Left kidney (tissue), 2 donors: ENCODE data around the gene SLC25A19. TPM values are rescaled to one million over a fixed set of nuclear protein-coding genes. Genes with fewer than 3 reads are reported as not detected.
"Not testable (repeated sequence)": the region's sequence is repeated elsewhere in the genome, so short reads cannot be mapped to it uniquely, and the experiment has no call there.

Source experiments
- DNase-seq: peaks from one replicate; pipeline ENCODE4 v3.0.0-alpha.2; 2013
- polyA plus RNA-seq: library from polyadenylated mRNA; unstranded; fragments of 120-200 nt; gene quantifications from one replicate; pipeline ENCODE4 v1.2.1, GENCODE V29; 2013; ENCODE audit not compliant: insufficient read length

SLC25A19 gene
- polyA plus RNA-seq, 1 donor: 7.2 TPM

DNA sequence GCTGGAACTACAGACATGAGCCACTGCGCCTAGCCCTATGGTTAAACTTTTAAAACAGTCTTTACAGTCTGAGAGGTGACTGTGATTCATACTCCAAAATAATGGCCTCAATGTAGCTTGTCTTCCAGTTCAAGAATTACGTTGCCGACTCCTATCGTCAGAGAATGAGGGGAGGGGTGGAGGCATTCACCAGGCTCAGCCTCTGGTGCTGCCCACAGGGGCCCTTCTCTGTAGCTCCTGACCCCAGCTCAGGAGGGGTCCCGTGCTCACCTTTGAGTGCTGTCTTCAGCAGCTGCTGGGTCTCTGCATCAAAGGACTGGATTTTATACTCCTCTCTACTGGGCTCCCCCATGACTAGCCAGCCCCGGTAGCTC is 19.4 kb downstream of the SLC25A19 start:
- DNase-seq: no peak

DNA sequence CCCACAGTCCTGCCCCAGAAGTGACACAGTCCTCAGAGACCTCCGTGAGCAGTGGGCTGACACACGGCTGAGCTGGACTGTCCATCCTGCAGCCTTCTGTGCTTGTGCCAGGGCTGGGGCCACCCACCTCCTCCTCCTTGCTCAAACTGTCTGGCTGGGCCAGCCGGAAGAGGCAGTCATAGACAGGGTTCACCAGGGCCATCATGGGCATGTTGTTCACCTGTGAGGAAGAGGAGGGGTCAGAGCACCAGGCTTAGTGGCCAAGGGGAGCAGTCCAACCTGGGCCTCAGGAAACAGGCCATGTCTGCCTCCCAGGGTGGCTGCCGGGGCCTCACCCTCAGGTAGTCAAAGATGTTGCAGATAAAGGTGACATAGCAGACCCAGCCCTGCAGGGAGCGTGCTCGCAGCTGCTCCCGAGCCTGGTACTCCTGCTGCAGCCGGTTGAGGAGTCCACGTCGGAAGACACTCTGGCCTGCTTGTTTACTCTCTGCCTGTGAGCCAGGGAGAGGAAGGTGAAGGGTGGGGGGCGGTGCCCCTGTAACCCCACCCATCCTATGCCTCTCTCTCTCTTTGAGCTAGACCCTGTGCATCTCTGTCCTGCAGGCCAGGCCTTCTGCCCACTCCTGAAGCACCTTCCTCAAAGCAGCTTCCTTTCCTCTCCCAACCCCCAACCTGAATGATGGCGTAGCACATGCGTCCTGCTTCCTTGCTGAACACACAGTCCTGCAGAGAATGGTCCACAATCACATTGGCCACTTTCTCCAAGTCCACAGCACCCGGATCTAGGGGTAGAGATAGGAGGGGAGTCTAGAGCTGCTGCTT is 21.6 kb downstream of the SLC25A19 start:
- DNase-seq: no peak

DNA sequence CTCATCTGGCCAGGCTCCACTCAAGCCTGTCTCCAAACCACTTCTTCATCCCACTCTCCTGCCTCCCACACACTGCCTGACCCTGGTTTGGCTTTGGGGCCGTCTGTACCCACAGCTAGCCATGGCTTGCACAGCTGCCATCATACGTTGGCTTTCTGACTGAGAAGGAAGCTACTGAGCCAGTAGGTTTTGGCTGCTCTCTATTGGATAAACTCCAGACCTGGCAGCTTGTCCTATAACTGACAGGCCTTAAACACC is 22.2 kb downstream of the SLC25A19 start:
- DNase-seq: no peak

DNA sequence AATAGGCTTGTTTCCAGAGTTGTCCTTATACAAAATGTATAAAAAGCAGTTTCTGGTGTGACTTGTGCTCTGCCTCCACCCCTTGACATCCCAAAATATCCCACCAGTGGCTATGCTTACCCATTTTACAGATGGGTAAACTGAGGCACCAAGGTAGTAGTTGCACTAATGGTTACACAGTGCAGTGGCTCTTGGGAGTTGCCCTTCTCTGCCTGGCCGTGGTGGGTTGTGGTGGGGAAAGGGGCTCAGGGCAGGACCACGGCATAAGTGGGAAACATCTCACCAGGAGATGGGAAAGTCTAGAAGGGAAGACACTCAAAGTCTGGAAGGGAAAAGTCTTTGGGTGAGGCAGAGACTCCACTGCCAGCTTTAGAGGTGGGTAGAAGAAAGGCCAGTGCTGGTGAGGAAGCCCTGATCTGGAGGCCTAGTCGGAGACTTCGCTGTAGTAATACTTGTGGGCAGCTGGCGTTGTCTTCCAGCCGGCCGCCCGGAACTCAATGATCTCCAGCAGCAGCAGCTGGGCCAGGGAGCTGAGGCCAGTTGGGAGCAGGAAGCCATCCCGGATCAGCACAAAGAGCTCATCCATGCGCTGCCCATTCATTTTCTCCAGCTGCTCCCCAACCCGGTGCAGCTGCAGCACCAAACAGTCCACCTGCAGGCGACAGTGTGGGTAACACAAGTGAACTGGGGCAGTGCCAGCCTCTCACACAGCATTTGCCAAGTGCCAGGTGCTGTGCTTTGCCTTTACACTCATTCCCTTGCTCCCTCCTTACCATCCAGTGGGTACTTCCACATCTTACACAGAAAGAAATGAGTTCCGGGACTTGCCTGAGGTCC is 22.7 kb downstream of the SLC25A19 start:
- no peak for DNase-seq

DNA sequence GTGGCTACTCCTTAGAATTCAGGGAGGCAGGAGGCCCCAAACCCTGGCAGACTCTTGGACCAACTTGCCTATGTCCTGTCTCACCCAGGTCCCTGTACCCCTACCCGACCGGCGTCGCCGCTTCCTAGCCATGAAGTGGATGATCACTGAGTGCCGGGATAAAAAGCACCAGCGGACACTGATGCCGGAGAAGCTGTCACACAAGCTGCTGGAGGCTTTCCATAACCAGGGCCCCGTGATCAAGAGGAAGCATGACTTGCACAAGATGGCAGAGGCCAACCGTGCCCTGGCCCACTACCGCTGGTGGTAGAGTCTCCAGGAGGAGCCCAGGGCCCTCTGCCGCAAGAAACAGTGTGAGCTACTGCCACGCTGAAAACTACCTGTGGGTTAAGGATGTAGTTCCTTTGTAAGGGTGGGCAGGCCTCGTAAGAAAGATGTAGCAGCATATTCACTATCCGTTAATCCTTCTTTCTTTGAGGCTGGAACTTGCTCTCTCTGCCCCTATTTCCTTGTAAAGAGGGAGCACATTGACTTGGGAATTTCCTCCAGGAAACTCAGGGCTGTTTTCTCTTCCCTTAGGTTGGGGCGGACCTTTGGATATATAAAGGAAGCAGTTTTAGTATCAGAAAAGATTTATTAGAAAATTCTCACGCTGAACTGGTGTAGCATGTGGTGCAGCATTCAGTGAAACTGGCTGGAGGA is 23.5 kb downstream of the SLC25A19 start:
- no peak for DNase-seq

DNA sequence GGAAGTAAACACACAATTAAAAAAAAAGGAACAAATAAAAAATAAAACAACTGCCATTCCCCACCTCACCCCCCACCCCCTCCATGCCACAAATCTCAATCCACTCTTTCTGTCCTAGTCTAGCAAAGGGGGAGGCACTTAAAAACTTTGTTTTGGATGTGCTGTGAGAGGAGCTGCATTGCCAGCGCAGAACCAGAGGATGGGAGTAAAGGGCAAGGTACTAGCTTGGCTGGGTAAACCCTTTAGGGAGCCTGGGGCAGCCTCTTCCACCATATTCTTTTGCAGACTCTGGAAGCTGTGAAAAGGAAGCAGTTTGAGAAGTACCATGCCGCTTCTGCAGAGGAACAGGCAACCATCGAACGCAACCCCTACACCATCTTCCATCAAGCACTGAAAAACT is 26.2 kb downstream of the SLC25A19 start:
- no peak for DNase-seq

DNA sequence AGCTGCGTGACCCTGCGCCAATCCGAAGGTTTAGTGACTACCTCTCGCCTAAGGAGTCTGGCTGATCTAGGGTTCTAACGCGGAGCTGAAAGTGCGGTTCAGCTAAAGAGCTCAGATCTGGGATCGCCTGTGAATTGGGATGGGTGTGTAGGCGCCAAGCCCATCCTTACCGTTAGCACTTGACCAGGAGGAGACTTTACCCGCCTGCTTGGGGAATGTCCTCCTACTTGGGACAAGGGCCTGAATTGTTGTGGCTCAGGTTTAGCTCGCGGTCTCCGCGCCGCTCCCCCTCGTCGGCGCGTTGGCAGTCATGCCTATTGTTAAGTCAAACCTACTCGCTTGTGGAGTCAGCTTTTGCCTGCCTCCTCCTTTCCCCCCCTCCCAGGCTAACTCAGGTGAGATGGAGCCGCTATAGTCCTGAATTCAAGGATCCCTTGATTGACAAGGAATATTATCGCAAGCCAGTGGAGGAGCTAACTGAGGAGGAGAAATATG is 27.1 kb downstream of the SLC25A19 start:
- DNase-seq: no peak

DNA sequence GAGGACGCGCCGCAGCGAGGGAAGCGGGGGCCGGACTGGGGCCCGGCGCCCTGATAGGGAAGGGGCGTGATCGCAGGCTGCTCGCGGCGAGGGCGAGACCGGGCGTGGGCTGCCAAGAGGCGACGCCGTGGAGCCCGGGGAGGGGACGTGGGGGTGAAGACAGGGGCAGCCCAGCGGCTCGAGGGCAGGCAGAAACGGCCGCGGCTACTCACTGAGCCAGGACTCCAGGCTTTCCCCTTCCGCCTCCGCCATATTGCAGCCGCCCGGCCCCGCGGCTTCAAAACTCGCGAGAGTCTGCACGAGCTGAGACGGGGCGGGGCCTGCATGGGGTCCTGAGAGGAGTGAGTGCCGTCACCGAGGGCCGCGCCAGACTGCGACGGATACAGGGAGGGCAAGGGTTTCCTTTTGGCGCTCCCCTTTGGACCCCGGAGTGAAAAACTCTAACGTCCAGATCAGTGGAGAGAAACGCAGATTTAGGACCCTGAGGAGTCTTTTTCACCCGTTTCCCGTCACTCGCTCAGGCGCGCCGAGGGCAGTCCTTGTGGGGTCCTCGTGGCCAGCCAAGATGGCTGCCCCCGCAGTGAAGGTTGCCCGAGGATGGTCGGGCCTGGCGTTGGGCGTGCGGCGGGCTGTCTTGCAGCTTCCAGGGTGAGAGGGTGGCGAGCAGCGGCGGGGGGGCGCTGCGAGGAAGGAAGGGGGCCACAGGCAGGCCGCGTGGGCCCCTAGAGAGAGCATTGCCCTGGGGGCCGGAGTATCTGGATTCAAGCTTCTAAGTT is 27.7 kb downstream of the SLC25A19 start, which contains the start of the genes GGA3 and MRPS7:
Gene GGA3 (minus strand): TSS at position 271 of the 776 bp plus-strand sequence. CDS start 19 bp downstream, at position 252.
Gene MRPS7 (plus strand): TSS at position 544 of the 776 bp plus-strand sequence. CDS start 22 bp downstream, at position 566.
- DNase-seq: peak; percentile 96

DNA sequence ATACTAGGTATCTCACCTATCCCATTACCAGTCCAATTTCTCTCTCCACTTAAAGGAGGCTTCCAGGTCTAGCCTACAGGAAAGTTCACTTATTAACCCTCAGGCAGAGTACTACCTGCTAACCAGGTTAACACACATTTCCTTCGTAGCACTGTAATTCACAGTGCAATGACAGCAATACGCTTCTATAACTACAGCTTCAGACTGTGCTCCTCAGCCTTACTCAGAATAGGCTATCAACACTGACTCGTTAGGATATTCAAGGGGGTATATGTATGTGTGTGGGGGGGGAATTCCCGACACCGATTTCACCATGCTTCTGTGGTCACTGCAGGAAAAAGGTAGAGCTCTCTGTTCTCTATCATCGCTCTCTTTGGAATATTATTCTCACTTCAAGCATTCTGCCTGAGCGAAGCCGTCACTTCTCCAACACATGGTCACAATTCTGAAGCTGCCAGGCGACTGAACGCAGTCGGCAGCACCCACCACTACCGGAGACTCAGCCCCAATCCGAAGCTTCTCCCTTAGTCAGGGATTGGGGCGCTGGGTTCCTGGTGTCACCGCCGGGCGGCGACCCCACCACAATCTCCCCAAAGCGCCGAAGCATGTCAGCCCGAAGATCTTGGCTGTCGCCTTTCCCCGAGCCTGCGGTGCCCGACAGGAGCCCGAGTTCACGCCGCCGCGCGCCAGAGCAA is 28.4 kb downstream of the SLC25A19 start:
- no peak for DNase-seq

DNA sequence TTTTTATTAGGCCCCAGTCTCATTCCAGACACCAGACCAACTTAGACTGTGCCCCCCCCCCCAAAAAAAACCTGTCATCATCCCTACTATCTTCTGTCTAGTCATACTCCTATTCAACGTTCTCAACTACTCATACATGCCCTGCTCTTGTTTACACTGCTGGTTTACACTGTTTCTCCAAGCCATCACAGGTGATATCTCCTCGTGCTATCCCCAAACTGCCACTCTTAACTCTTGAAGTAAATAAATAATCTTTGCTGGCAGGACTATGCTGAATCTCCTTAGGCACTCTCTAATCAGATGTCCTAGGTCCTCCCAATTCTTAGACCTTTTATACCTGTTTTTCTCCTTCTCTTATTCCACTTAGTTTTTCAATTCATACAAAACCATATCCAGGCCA is 32.0 kb downstream of the SLC25A19 start:
- not testable (repeated sequence) for DNase-seq

DNA sequence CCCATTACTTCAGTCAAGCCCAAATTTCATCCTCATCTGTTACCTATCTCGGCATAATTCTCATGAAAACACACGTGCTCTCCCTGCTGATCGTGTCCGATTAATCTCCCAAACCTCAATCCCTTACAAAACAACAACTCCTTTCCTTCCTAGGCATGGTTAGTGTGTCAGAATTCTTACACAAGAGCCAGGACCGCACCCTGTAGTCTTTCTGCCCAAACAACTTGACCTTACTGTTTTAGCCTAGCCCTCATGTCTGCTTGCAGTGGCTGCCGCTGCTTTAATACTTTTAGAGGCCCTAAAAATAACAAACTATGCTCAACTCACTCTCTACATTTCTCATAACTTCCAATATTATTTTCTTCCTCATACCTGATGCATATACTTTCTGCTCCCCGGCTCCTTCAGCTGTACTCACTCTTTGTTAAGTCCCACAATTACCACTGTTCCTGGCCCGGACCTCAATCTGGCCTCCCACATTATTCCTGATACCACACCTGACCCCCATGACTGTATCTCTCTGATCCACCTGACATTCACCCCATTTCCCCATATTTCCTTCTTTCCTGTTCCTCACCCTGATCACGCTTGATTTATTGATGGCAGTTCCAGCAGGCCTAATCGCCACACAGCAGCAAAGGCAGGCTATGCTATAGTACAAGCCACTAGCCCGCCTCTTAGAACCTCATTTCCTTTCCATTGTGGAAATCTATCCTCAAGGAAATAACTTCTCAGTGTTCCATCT is 33.1 kb downstream of the SLC25A19 start:
- DNase-seq: not testable (repeated sequence)

DNA sequence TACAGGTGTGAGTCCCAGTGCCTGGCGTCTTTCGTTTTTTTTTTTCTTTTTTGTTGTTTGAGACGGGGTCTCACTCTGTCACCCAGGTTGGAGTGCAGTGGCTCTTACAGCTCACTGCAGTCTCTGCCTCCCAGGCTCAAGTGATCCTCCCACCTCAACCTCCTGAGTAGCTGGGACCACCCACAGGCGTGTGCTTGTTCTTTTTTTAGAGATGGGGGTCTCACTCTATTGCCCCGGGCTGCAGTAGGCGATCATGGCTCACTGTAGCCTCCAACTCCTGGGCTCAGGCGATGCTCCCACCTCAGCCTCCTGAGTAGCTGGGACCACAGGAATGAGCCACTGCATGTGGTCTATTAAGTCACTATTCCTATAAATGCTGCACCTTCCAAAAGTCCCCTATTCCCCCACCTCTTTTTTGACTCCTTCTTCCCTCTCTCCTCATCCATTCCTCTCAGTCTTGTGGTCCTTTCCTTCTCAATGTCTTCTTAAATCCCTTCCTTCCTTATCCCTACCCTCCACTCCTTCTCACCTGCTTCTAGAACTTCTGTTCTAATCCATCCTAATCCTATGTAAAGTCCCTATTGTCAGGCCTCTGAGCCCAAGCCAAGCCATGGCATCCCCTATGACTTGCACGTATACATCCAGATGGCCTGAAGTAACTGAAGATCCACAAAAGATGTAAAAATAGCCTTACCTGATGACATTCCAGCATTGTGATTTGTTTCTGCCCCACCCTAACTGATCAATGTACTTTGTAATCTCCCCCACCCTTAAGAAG is 37.0 kb downstream of the SLC25A19 start:
- no peak for DNase-seq

DNA sequence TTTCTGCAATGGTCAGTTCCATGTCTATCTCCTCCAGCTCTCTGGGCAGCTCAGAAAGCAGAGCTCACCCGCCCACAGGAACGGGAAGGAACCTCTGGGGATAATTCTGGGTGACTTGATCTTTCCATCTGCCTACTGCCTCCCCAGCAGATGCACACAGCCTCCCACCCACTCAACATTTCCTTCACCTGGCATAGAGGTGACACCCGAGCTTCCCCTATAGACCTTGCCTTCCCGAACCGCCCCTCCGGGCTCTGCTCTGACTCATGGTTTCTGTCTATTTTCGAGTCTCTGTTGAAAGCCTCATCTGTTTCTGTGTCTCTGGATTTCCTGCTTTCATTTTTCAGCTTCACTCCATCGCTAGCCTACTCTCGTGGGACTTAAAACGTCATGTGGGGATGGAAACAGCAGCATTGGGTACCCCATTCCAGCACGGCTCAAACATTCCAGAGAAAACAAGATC is 39.2 kb downstream of the SLC25A19 start:
- no peak for DNase-seq

DNA sequence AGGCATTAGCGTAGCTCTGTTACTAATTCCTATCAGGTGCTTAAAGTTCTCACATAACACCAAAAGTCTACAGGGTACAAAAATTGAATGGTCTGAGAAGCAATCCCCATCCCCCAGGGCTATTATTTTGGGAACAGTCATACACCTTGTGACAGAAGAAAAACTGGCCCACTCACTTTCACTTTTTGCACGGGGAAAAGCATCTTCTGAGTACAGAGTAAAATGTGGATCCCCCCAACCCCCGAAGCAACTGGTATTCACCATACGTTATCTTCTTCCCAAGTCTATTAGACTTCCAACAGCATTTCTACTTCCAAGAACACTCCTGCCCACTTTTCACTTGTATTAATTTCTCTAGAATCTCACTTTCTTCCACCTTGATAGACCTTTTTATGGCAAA is 39.7 kb downstream of the SLC25A19 start:
- no peak for DNase-seq

DNA sequence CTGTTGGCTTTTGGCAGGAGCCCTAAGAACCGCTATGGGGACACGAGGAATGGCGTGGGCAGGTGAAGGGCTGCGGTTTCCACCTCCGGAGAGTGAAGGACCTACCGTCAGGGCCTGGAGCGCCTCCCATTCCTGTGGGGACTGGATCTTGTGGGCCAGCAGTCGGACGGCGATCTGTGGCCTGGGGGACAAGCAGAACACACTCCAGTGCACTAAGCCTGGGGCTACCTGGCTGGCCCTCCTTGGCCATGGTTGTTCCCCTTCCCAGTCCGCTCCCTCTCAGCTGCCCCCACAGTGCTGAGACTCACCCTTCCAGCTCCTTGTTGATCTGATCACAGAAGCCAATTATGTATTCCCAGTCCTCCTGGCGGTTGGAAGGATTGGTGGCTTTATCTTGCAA is 42.8 kb downstream of the SLC25A19 start:
- DNase-seq: no peak

DNA sequence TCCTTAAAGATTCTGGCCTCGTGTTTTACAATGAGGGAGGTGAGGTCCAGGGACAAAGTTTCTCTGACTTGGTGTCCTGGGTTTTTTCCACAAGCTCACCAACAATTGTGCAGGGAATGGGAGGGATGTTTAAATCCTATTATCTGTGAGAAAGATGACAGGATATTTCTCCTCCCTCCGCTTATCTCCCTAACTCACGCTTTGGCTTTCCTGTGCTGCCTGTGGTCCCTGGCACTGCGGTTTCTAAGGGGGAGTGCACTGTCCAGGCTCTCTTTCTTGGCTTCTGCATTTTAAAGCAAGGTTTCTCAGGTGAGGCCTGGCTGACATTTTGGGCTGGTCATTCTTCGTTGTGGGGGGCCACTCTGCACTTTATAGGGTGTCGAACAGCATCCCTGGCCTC is 44.2 kb downstream of the SLC25A19 start:
- DNase-seq: no peak

DNA sequence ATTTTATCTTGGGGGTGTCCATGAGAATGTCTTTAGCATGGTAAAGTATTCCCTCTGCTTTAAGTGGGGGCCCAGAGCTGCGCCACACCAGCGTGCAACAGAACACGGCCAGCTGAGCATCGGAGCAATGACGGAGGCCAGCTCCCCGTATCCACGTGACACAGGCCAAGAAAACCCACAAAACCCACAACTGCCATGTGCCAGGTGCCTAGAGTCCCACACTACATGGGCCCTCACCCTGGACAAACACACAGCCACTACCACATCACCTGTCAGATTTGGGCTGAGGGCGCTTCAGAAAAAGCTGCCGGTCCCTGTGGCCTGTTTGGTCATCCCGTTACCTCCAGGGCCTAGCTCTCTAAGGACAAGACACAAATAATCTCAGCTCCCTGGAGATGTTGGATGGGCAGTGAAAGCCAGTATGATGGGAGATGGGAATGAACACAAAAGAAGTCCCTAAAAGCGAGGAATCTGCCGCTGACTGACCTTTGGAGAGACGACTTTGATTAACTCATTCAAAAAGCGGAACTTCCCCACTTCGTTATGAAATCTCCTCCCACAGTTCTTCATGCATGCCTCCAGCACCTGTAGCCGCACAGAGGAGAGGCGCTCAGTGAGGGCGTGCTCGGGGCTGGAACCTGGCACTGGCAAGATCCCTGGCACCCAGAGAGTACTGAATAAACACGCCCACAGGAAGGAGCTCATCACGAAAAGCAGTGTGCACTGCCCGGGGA is 44.9 kb downstream of the SLC25A19 start:
- no peak for DNase-seq

DNA sequence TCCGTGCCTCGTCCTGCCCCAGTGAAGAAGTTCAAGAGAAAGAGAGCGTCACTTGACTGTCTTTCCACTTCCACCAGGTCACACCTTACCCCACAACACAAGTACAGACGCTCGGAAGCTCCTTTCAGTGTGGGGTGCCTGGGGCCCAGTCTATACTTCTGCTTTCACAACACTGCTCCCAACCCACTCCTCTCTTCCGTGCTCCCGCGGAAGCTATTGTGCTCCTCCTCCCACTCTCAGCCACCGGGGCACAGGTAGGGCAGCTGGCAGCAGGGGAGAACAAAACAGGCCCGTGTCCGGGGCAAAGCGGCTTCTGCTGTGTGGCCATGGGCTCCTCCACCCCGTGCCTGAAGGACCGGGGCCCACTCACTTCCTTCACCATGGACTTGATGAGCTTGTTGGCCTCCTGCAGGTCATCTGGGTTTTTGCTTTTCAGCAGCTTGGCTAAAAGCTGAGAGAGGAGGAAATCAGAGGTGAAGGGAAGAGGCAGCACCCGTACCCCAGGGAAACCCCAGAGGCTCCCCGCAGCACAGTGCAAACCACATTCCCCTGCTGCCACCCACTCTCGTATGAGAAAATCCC is 46.7 kb downstream of the SLC25A19 start:
- no peak for DNase-seq
